GM21528 (cell line): ENCODE results near the gene SUSD6.
"Not testable (repeated sequence)": the region's sequence is repeated elsewhere in the genome, so short reads cannot be mapped to it uniquely, and the experiment has no call there.

Experiments used
- ATAC-seq: cut with Tn5 transposase; IDR thresholded peaks from one replicate; pipeline ENCODE4 v1.9.1; 2021; ENCODE audit warnings: mild to moderate bottlenecking, moderate library complexity; ENCODE audit not compliant: unreplicated experiment, low FRiP score

The SUSD6 gene

GRCh38 chr14:69692594-69692993 lies 81.2 kb downstream of the SUSD6 start:
- no peak for ATAC-seq

- ATAC-seq: peak; percentile 45
Measured at GRCh38 chr14:69693145-69693544, 81.7 kb downstream of the SUSD6 start.

GRCh38 chr14:69693801-69694729 lies 82.7 kb downstream of the SUSD6 start:
- peak; percentile 46 for ATAC-seq

GRCh38 chr14:69694730-69695281 lies 83.4 kb downstream of the SUSD6 start:
- no peak for ATAC-seq

- ATAC-seq: no peak
Measured at GRCh38 chr14:69695322-69696203, 84.2 kb downstream of the SUSD6 start.

DNA sequence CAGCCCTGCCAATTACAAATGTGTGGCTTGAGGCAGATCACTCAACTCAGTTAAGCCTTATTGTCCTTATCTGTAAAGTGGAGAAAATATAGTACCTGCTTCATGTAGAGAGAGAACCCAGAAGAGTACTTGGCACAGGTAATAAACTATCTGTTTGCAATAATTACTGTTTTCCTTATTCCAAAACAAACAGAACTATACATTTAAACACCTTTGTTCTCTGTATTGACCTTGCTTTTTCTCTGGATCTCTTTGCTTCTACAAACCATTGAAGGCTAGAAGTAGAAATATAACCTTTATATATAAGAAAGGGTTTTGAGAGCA lies 84.8 kb downstream of the SUSD6 start:
- ATAC-seq: no peak

- ATAC-seq: no peak
Measured at GRCh38 chr14:69696633-69697557, 85.5 kb downstream of the SUSD6 start.

DNA sequence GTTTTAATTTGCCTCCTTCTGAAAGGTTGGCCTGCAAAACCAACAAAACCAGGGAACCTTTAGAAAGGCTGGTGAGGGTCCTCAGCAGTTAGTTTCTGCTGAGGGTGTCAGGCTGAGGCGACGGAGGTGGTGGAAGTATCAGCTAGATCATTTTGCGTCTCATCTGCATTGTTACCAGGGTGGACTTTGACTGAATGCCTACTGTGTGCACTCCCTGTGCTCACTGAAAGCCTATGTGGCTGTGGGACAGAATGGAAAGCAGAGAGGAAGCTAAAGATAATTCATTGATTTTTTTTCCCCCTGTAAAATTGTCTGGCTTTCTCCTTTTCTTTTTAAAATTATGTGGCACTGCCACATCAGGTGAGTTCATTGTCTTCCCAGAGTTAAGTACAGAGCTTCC lies 87.2 kb downstream of the SUSD6 start:
- ATAC-seq: no peak

- ATAC-seq: not testable (repeated sequence)
Measured at GRCh38 chr14:69699243-69699642, 87.8 kb downstream of the SUSD6 start.

- ATAC-seq: no peak
Measured at GRCh38 chr14:69699748-69700303, 88.4 kb downstream of the SUSD6 start.

DNA sequence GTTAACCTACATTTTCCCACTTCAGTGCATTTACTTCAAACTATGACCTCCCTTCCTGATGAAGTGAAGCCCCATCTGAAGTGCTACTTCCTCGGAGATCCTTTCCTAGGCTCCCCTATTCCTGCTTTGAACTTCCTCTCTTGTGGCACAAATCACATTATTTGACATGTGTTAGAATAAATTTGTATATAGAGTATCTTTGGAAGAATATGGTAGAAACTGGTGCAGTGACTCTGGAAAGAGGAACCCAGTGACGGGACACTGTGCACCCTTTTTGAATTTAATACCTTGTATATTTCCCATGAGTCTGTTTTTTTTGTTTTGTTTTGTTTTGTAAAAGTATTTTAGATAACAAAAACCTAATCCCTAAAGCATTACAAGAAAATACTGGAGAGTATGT lies 89.2 kb downstream of the SUSD6 start:
- ATAC-seq: no peak

- ATAC-seq: no peak
Measured at GRCh38 chr14:69701291-69701690, 89.9 kb downstream of the SUSD6 start.

GRCh38 chr14:69701857-69702256 lies 90.5 kb downstream of the SUSD6 start:
- no peak for ATAC-seq

GRCh38 chr14:69703047-69704039 lies 91.9 kb downstream of the SUSD6 start:
- ATAC-seq: no peak

DNA sequence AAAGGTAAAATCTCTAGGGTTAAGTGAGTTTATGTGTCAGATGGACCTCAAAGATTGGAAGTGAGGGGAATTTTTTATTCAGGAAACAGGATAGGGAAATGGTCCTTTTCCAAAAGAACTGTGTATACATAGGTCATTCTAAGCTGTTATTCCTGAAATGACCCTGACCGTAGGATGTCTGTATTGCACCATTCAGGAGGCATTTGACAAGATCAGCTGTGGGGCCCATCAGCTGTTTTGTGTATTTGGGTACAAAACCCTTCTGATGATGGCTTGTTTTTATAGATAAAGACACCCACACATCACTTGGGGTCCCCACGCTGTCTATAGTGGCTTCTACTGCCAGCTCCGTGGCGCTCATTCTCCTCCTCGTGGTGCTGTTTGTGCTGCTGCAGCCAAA lies 92.9 kb downstream of the SUSD6 start:
- ATAC-seq: no peak

- ATAC-seq: no peak
Measured at GRCh38 chr14:69705706-69706105, 94.3 kb downstream of the SUSD6 start.

- ATAC-seq: no peak
Measured at GRCh38 chr14:69708049-69708448, 96.7 kb downstream of the SUSD6 start.
